Measurements from ENCODE around the gene MAGEA4.

Gene MAGEA4, protein sequence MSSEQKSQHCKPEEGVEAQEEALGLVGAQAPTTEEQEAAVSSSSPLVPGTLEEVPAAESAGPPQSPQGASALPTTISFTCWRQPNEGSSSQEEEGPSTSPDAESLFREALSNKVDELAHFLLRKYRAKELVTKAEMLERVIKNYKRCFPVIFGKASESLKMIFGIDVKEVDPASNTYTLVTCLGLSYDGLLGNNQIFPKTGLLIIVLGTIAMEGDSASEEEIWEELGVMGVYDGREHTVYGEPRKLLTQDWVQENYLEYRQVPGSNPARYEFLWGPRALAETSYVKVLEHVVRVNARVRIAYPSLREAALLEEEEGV

DNA sequence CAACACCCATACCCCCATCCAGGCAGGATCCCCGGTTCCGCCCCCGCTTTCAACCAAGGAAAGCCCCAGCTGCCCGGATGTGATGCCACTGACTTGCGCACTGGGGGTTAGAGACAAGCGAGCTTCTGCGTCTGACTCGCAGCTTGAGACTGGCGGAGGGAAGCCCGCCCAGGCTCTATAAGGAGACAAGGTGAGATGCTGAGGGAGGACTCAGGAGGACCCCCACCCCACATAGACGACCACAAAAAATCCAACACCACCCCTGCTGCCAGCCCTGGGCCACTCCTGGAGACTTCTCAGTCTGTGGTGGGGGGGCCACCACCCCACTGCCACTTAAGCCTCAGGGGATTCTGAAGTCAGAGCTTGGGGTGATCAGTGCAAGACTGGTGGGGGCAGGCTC is at the start of gene MAGEA4:
Gene MAGEA4 (plus strand): TSS at position 110 of the 400 bp plus-strand sequence. CDS start 10,776 bp downstream, outside the sequence.
- TF ChIP-seq, protein P1, sequence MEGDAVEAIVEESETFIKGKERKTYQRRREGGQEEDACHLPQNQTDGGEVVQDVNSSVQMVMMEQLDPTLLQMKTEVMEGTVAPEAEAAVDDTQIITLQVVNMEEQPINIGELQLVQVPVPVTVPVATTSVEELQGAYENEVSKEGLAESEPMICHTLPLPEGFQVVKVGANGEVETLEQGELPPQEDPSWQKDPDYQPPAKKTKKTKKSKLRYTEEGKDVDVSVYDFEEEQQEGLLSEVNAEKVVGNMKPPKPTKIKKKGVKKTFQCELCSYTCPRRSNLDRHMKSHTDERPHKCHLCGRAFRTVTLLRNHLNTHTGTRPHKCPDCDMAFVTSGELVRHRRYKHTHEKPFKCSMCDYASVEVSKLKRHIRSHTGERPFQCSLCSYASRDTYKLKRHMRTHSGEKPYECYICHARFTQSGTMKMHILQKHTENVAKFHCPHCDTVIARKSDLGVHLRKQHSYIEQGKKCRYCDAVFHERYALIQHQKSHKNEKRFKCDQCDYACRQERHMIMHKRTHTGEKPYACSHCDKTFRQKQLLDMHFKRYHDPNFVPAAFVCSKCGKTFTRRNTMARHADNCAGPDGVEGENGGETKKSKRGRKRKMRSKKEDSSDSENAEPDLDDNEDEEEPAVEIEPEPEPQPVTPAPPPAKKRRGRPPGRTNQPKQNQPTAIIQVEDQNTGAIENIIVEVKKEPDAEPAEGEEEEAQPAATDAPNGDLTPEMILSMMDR (IDR thresholded peaks at IDR 0.05; ENCODE audit: insufficient read depth, low read length, poor library complexity, severe bottlenecking), result no peak
- DNase-seq (ENCODE audit: extremely low read depth, insufficient read length), result no peak
- no peaks in the 10 kb centered on the region for H3K27me3 ChIP-seq (replicated peaks; ENCODE audit: control insufficient read depth, insufficient read depth, low read length)
- no peaks in the 10 kb centered on the region for H3K36me3 ChIP-seq (ENCODE audit: control insufficient read depth, insufficient read depth, low read length)
- no peak within 1 kb of the TSS for H3K4me3 ChIP-seq (replicated peaks; ENCODE audit: low read depth, low read length)

DNA sequence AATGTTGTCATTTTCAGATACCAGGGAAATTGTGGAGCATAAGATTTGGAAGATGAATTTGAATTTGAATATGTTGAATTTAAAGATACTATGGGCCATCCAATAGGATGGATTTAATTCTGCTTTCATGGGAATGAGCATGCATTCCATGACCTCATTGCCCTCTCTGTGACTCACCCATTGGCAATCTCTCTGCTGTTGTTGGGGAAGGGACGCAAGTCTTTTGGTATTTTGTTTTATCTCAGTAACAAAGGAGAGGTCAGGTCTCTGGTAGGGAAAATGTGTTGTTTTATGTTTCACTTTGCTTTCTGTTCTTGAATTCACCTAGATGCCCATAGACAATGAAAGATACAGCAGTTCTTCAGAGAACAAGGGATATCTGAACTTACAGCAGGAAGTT is 42.1 kb upstream of the MAGEA4 start:
- no peak for DNase-seq (ENCODE audit: extremely low read depth, insufficient read length)
- TF ChIP-seq, protein P1 (IDR thresholded peaks at IDR 0.05; ENCODE audit: insufficient read depth, low read length, poor library complexity, severe bottlenecking), result no peak
- no peaks in the 10 kb centered on the region for H3K27me3 ChIP-seq (replicated peaks; ENCODE audit: control insufficient read depth, insufficient read depth, low read length)
- H3K36me3 ChIP-seq (ENCODE audit: control insufficient read depth, insufficient read depth, low read length), result no peaks in the 10 kb centered on the region
- no peak overlapping the region for H3K4me3 ChIP-seq (replicated peaks; ENCODE audit: low read depth, low read length)

DNA sequence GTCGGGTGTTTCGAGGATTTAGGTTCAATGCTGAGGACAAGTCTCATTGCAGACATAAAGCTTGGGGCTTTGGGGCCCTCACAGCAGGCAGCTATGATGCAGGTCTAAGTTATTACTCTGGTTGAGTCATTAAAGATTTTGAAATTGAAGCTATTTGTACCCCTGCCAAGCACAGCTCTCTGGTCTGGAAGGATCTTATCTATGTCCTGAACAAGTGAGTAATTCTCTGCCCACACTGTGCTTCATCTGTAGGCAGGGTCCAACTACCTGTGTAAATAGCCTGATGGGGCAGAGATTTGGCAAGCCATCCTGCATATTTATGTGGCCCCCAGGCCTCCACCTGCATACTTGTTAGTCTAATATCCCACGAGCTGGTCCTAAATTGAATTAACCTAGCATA is 41.4 kb upstream of the MAGEA4 start:
- H3K4me3 ChIP-seq (replicated peaks; ENCODE audit: low read depth, low read length), result no peak overlapping the region
- no peaks in the 10 kb centered on the region for H3K27me3 ChIP-seq (replicated peaks; ENCODE audit: control insufficient read depth, insufficient read depth, low read length)
- TF ChIP-seq, protein P1 (IDR thresholded peaks at IDR 0.05; ENCODE audit: insufficient read depth, low read length, poor library complexity, severe bottlenecking), result no peak
- no peak for DNase-seq (ENCODE audit: extremely low read depth, insufficient read length)
- no peaks in the 10 kb centered on the region for H3K36me3 ChIP-seq (ENCODE audit: control insufficient read depth, insufficient read depth, low read length)

DNA sequence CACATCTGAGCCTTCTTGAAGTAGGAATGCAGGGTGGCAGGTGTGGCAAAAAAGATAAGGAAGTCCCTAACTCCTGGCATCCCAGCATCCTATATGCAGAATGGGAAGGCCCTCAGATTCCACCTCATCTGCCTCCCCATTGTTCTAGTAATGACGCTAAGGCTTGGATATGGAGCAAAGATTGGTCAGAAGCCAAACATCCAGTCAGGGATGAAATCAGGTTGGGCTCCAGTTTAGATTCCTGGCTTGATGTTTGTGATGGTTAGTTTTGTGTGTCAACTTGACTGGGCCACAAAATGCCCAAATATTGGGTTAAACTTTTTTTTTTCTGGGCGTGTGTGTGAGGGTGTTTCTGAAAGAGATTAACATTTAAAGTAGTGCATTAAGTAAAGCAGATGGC is 39.6 kb upstream of the MAGEA4 start:
- TF ChIP-seq, protein P1 (IDR thresholded peaks at IDR 0.05; ENCODE audit: insufficient read depth, low read length, poor library complexity, severe bottlenecking), result no peak
- DNase-seq (ENCODE audit: extremely low read depth, insufficient read length), result no peak
- H3K27me3 ChIP-seq (replicated peaks; ENCODE audit: control insufficient read depth, insufficient read depth, low read length), result no peaks in the 10 kb centered on the region

DNA sequence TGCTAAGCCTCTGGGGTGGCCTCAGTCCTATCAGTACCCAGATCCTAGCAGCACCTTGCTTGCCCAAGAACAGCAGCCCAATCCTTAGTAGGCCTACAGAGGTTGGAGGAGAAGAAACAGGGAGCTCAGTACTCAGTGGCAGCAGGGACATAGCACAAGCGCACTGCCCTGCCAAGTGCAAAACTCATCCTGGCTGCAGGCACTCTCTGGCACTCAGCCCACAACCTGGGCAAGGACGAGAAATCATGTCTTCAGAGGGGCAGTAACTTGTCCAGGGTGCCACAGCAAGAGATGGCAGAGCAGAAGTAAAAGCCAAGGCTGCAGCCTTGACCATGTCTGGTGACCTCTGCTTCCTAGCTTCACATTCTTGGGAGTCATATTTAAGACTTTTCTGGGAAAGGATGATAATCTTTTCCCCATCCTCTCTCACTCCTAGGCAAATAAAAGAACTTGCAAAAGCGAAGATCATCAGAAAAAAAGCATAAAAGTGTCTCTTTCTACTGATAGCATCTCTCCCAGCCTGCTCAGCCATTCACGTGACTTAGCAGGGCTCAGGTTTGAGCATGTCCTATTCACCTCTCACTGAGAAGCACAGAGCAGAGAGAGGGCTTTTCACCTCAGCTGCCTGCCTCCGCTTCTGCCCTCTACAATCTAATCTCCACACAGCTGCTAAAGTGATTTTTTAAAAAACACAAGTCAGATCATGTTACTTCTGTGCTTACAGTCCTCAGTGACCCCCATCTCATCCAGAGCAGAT is 37.2 kb upstream of the MAGEA4 start:
- DNase-seq (ENCODE audit: extremely low read depth, insufficient read length), result no peak
- no peaks in the 10 kb centered on the region for H3K36me3 ChIP-seq (ENCODE audit: control insufficient read depth, insufficient read depth, low read length)
- TF ChIP-seq, protein P1 (IDR thresholded peaks at IDR 0.05; ENCODE audit: insufficient read depth, low read length, poor library complexity, severe bottlenecking), result no peak
- no peak overlapping the region for H3K4me3 ChIP-seq (replicated peaks; ENCODE audit: low read depth, low read length)
- H3K27me3 ChIP-seq (replicated peaks; ENCODE audit: control insufficient read depth, insufficient read depth, low read length), result no peaks in the 10 kb centered on the region

More for the DNA sequence above, 39.6 kb upstream of the MAGEA4 start:
- H3K4me3 ChIP-seq (replicated peaks; ENCODE audit: low read depth, low read length), result no peak overlapping the region
- no peaks in the 10 kb centered on the region for H3K36me3 ChIP-seq (ENCODE audit: control insufficient read depth, insufficient read depth, low read length)

Data from GM06990 (cell line).